Right lobe of liver (tissue), 6 donors: ENCODE data around the gene WIPF2. TPM values are rescaled to one million over a fixed set of nuclear protein-coding genes. Genes with fewer than 3 reads are reported as not detected.

ENCODE experiments used
- ATAC-seq, 4 donors: fragments of 200-7000 bp; cut with Tn5 transposase; one replicate each; pipeline ENCODE4 v1.9.1; 2020; ENCODE audit warnings: mild to moderate bottlenecking in 4 of 4, moderate library complexity in 4 of 4
- DNase-seq, 3 donors: peaks; one replicate each; pipeline ENCODE4 v3.0.0-alpha.2; 2020
- H3K27ac ChIP-seq, 3 donors: fragments of 200-600 bp; one replicate each; pipeline ENCODE4 v1.8.0; 2022
- H3K27me3 ChIP-seq, 2 donors: fragments of 200-600 bp; one replicate each; pipeline ENCODE4 v1.8.0; 2022
- H3K36me3 ChIP-seq, 4 donors: fragments of 200-600 bp; sonication (generic) in 1 of 4; one replicate each; pipeline versions ENCODE4 v1.5.1 to v1.8.0; 2017 to 2022; ENCODE audit warnings: control low read depth in 1 of 4
- H3K4me1 ChIP-seq, 4 donors: fragments of 200-600 bp; sonication (generic) in 1 of 4; one replicate each; pipeline versions ENCODE4 v1.5.1 to v1.8.0; 2017 to 2022; ENCODE audit warnings: control low read depth in 1 of 4
- H3K4me3 ChIP-seq, 3 donors: fragments of 200-600 bp; one replicate each; pipeline ENCODE4 v1.8.0; 2022
- H3K9me3 ChIP-seq, 4 donors: fragments of 200-600 bp; sonication (generic) in 1 of 4; one replicate each; pipeline versions ENCODE4 v1.5.1 to v1.8.0; 2017 to 2022; ENCODE audit warnings: control low read depth in 1 of 4
- POLR2A ChIP-seq: fragments of 450-650 bp; IDR thresholded peaks from one replicate; pipeline ENCODE4 v1.6.1; 2017; ENCODE audit warnings: antibody characterized with exemption, mild to moderate bottlenecking
- WGBS: methylation state at CpG from one replicate; pipeline ENCODE4 v1.1.6; 2018; ENCODE audit warnings: low coverage, low lambda C conversion rate; ENCODE audit not compliant: insufficient coverage; ENCODE audit errors: missing lambda C conversion rate; 5-methylcytosine and 5-hydroxymethylcytosine counted together
- intact Hi-C, 2 donors: fragments of 100-400 bp; cut with DNase I; formaldehyde crosslinking; loops; one replicate each; pipeline versions ENCODE4 v1.11.2 to v1.14.1; 2022
- total RNA-seq, 6 experiments: library from RNA; depleted of rRNA in 2 of 6; stranded (reverse); fragments of >200 nt in 2 of 6; fragmentation: NEBNext Ultra II Directional in 3 of 6; extraction: Animal tissue kit (Norgen Biotek cat#: 25700) in 3 of 6; gene quantifications; one replicate each; pipeline versions ENCODE4 v1.1.0 to v1.2.4, GENCODE V29; 2016 to 2023
- TF ChIP-seq, protein P1 (sequence below), 4 donors: fragments of 200-600 bp in 3 of 4; fragments of 450-650 bp in 1 of 4; IDR thresholded peaks; one replicate each; pipeline versions ENCODE4 v1.5.1 to v1.8.0; 2016 to 2022; ENCODE audit warnings: antibody characterized with exemption in 4 of 4, mild to moderate bottlenecking in 2 of 4
- donor health status: DM: no; HTN: yes; CAD: no.
- donor health status: DM: no; HTN: no; CAD: no.
- donor health status: DM: no; HTN: no; CAD: no.
- donor health status: DM: no; HTN: yes; CAD: no.
- donor health status: DM: no; HTN: yes; CAD: no.

Gene WIPF2
- total RNA-seq, 6 experiments from 2014 or later, result 7.0 to 12.1 (median 9.0) TPM

DNA sequence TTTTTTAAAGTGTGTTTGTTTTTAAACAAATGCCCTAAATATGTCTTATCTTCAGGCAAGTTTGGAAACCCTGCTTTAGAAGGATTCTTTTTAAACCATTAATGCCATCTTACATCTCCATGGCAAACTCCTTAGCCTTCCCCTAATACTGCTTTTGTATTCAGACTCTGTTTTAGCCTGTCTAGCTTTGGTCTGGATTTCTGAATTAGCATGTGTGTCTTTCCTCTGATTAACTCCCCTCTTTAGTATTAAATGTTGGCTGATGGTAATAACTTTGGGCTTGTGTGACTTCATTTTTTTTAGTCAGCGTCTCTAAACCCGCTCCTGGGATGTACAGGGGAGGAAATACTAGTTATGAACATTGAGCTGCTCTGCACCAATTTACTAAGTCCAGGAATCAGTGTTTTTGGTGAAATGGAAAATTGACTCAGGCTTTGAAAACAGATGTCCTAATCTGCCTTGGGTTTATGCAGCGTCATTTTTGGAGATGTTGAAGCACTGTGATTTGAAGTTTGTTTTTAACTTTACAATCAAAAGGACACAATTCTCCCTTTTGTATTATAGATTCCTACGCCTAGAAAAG, 22.2 kb downstream of the WIPF2 start:
- H3K9me3 ChIP-seq, result no peaks in the 10 kb centered on the region
- H3K4me3 ChIP-seq, result no peak overlapping the region

GRCh38 chr17:40242774-40243173, 23.7 kb downstream of the WIPF2 start:
- TF ChIP-seq POLR2A, result no peak
- TF ChIP-seq, protein P1, sequence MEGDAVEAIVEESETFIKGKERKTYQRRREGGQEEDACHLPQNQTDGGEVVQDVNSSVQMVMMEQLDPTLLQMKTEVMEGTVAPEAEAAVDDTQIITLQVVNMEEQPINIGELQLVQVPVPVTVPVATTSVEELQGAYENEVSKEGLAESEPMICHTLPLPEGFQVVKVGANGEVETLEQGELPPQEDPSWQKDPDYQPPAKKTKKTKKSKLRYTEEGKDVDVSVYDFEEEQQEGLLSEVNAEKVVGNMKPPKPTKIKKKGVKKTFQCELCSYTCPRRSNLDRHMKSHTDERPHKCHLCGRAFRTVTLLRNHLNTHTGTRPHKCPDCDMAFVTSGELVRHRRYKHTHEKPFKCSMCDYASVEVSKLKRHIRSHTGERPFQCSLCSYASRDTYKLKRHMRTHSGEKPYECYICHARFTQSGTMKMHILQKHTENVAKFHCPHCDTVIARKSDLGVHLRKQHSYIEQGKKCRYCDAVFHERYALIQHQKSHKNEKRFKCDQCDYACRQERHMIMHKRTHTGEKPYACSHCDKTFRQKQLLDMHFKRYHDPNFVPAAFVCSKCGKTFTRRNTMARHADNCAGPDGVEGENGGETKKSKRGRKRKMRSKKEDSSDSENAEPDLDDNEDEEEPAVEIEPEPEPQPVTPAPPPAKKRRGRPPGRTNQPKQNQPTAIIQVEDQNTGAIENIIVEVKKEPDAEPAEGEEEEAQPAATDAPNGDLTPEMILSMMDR (IDR thresholded peaks at IDR 0.05), result no peak
- Histone ChIP-seq H3K4me1 (no peaks in the 10 kb centered on the region), H3K4me3 (no peak overlapping the region), H3K27me3 (no peaks in the 10 kb centered on the region), H3K27ac (no peak overlapping the region), H3K9me3 (no peaks in the 10 kb centered on the region), H3K36me3 (no peaks in the 10 kb centered on the region)
- intact Hi-C loops, result no loop called here
- no peak for ATAC-seq
- 92% methylated on average over 3 of the region's 3 CpGs for WGBS
- DNase-seq, result no peak

More for the DNA sequence above, 22.2 kb downstream of the WIPF2 start:
- no peaks in the 10 kb centered on the region for H3K36me3 ChIP-seq
- TF ChIP-seq POLR2A, result no peak
- TF ChIP-seq, protein P1 (IDR thresholded peaks at IDR 0.05), result no peak
- 79% methylated on average over 4 of the region's 4 CpGs for WGBS
- H3K27me3 ChIP-seq, result no peaks in the 10 kb centered on the region
- intact Hi-C loops, result no loop called here
- no peak overlapping the region for H3K27ac ChIP-seq
- no peak for DNase-seq
- no peak for ATAC-seq
- no peaks in the 10 kb centered on the region for H3K4me1 ChIP-seq

GRCh38 chr17:40243761-40244160, 24.7 kb downstream of the WIPF2 start:
- ATAC-seq (no peak), DNase-seq (no peak)
- H3K36me3 ChIP-seq, result no peaks in the 10 kb centered on the region
- H3K4me1 ChIP-seq, result no peaks in the 10 kb centered on the region
- no peak overlapping the region for H3K4me3 ChIP-seq
- H3K27ac ChIP-seq, result no peak overlapping the region
- intact Hi-C loops, result no loop called here
- WGBS, result 93% methylated on average over 2 of the region's 3 CpGs
- H3K27me3 ChIP-seq, result no peaks in the 10 kb centered on the region
- no peaks in the 10 kb centered on the region for H3K9me3 ChIP-seq
- TF ChIP-seq, protein P1 (IDR thresholded peaks at IDR 0.05), result no peak
- no peak for TF ChIP-seq POLR2A

DNA sequence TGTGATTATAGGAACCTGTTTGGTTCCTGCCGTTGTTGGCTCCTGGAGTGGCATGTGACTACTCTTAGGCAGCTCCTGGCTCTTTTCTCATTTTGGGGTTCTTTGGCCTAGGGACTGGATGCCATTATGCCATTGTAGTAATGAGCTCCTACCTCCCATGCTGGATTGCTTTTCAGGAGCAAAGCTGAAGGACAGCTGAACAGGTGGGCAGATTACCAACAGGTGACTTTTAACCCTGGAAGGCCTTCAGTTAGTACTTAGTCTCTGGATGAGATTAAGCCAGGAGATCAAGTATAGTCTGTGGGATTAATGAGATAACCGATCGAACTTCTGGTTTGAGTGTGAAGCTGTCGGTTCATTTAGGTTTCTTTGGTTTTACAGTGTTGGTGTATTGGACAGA, 25.2 kb downstream of the WIPF2 start:
- 82% methylated on average over 4 of the region's 4 CpGs for WGBS
- H3K9me3 ChIP-seq, result no peaks in the 10 kb centered on the region
- ATAC-seq, result no peak
- no peak overlapping the region for H3K27ac ChIP-seq
- no peaks in the 10 kb centered on the region for H3K36me3 ChIP-seq
- TF ChIP-seq, protein P1 (IDR thresholded peaks at IDR 0.05), result no peak
- no peak for TF ChIP-seq POLR2A
- no peak for DNase-seq
- no peak overlapping the region for H3K4me3 ChIP-seq
- intact Hi-C loops, result no loop called here
- no peaks in the 10 kb centered on the region for H3K27me3 ChIP-seq
- H3K4me1 ChIP-seq, result no peaks in the 10 kb centered on the region
